IPS DF 6.9 (cell line): ENCODE measurements around the gene FBXO48.

Experiments used
- DNase-seq: peaks from one replicate; pipeline ENCODE4 v3.0.0-alpha.2; 2013; ENCODE audit warnings: low read depth, low spot score
- H3K27ac ChIP-seq: one replicate; pipeline ENCODE4 v1.5.1; 2013; ENCODE audit warnings: low read length, control low read depth
- H3K27me3 ChIP-seq: 2 replicates; pipeline ENCODE4 v1.6.1; 2013; ENCODE audit warnings: mild to moderate bottlenecking, low read length; ENCODE audit not compliant: control insufficient read depth, insufficient read depth
- H3K36me3 ChIP-seq: 2 replicates; pipeline ENCODE4 v1.6.1; 2013; ENCODE audit warnings: low read length; ENCODE audit not compliant: control insufficient read depth, insufficient read depth
- H3K4me1 ChIP-seq: 2 replicates; pipeline ENCODE4 v1.6.1; 2013; ENCODE audit warnings: low read length; ENCODE audit not compliant: control insufficient read depth, insufficient read depth
- H3K4me3 ChIP-seq: 2 replicates; pipeline ENCODE4 v1.5.1; 2013; ENCODE audit warnings: mild to moderate bottlenecking, low read length
- H3K9me3 ChIP-seq: 2 replicates; pipeline ENCODE4 v1.6.1; 2013; ENCODE audit warnings: low read length, inconsistent platforms; ENCODE audit not compliant: control insufficient read depth, insufficient read depth
- WGBS: extraction: QIAGEN DNeasy Blood & Tissue Kit; methylation state at CpG from one replicate; pipeline ENCODE4 v1.1.7; 2013; ENCODE audit warnings: mixed read lengths, missing lambda C conversion rate; ENCODE audit not compliant: insufficient read length, insufficient coverage; 5-methylcytosine and 5-hydroxymethylcytosine counted together

FBXO48 gene

GRCh38 chr2:68412127-68412819, 54.8 kb downstream of the FBXO48 start:
- WGBS = no CpG with 5 or more reads among the region's 4 CpGs
- DNase-seq = no peak
- Histone ChIP-seq H3K4me1 (no peaks in the 10 kb centered on the region; the same call in 1 of the 2 replicates), H3K9me3 (no peaks in the 10 kb centered on the region), H3K36me3 (no peaks in the 10 kb centered on the region), H3K27me3 (no peaks in the 10 kb centered on the region), H3K27ac (no peak overlapping the region), H3K4me3 (no peak overlapping the region)

- Histone ChIP-seq H3K27me3 (no peaks in the 10 kb centered on the region), H3K4me1 (no peaks in the 10 kb centered on the region; the same call in 1 of the 2 replicates), H3K4me3 (no peak overlapping the region), H3K9me3 (no peaks in the 10 kb centered on the region), H3K36me3 (no peaks in the 10 kb centered on the region), H3K27ac (no peak overlapping the region)
- WGBS = 100% methylated on average over 1 of the region's 4 CpGs
- DNase-seq = no peak
Observed at GRCh38 chr2:68411397-68412126, 55.5 kb downstream of the FBXO48 start.
